GM23338 (cell line): Measurements from ENCODE around the gene CNBD2.

ENCODE experiments used
- CREB1 ChIP-seq: fragments of 250-450 bp; sonication (Bioruptor Pico); IDR thresholded peaks from 2 replicates; pipeline ENCODE4 v1.5.0; 2020; ENCODE audit warnings: low read depth, mild to moderate bottlenecking, moderate library complexity
- EZH2 ChIP-seq: fragments of 200-600 bp; sonication (generic); IDR thresholded peaks from one replicate; pipeline ENCODE4 v1.8.0; 2017; ENCODE audit warnings: antibody characterized with exemption, mild to moderate bottlenecking, low read depth; ENCODE audit not compliant: unreplicated experiment
- EZH2phosphoT487 ChIP-seq: fragments of 200-600 bp; sonication (generic); IDR thresholded peaks from one replicate; pipeline ENCODE4 v1.8.1; 2018; ENCODE audit warnings: antibody characterized with exemption; ENCODE audit not compliant: unreplicated experiment
- JUNB ChIP-seq: IDR thresholded peaks from one replicate; pipeline ENCODE4 v1.6.1; 2016; ENCODE audit warnings: antibody characterized with exemption; ENCODE audit not compliant: unreplicated experiment
- NANOG ChIP-seq: IDR thresholded peaks from 2 replicates; pipeline ENCODE4 v1.6.1; 2016; ENCODE audit warnings: antibody characterized with exemption, borderline replicate concordance
- POLR2AphosphoS5 ChIP-seq: IDR thresholded peaks from 2 replicates; pipeline ENCODE4 v1.6.1; 2016; ENCODE audit warnings: antibody characterized with exemption, low read depth
- STAT1 ChIP-seq: IDR thresholded peaks from one replicate; pipeline ENCODE4 v1.6.1; 2016; ENCODE audit warnings: antibody characterized with exemption; ENCODE audit not compliant: unreplicated experiment
- ZNF114 ChIP-seq: fragments of 250-450 bp; sonication (Bioruptor Pico); IDR thresholded peaks from 2 replicates; pipeline ENCODE4 v1.5.0; 2020; ENCODE audit warnings: mild to moderate bottlenecking, moderate library complexity
- ZNF331 ChIP-seq: fragments of 250-450 bp; sonication (Bioruptor Pico); IDR thresholded peaks from 2 replicates; pipeline ENCODE4 v1.5.0; 2020; ENCODE audit warnings: low read depth, mild to moderate bottlenecking, moderate library complexity
- TF ChIP-seq, protein P1 (sequence below), 2 experiments: fragments of 200-600 bp in 1 of 2; sonication (generic) in 1 of 2; conservative IDR thresholded peaks; 2 replicates each; pipeline versions ENCODE4 v1.5.1 to v1.6.1; 2016 to 2017; ENCODE audit warnings: antibody characterized with exemption in 2 of 2, low read depth in 2 of 2, mild to moderate bottlenecking in 2 of 2, moderate library complexity in 1 of 2
- TF ChIP-seq, protein P2 (sequence below): IDR thresholded peaks from one replicate; pipeline ENCODE4 v1.6.1; 2018; ENCODE audit warnings: antibody characterized with exemption; ENCODE audit not compliant: unreplicated experiment
- TF ChIP-seq, protein P3 (sequence below): IDR thresholded peaks from 2 replicates; pipeline ENCODE4 v1.6.1; 2016; ENCODE audit warnings: antibody characterized with exemption
- TF ChIP-seq, protein P4 (sequence below): fragments of 250-450 bp; sonication (Bioruptor Pico); IDR thresholded peaks from 2 replicates; pipeline ENCODE4 v1.5.0; 2020; ENCODE audit warnings: mild to moderate bottlenecking, moderate library complexity

DNA sequence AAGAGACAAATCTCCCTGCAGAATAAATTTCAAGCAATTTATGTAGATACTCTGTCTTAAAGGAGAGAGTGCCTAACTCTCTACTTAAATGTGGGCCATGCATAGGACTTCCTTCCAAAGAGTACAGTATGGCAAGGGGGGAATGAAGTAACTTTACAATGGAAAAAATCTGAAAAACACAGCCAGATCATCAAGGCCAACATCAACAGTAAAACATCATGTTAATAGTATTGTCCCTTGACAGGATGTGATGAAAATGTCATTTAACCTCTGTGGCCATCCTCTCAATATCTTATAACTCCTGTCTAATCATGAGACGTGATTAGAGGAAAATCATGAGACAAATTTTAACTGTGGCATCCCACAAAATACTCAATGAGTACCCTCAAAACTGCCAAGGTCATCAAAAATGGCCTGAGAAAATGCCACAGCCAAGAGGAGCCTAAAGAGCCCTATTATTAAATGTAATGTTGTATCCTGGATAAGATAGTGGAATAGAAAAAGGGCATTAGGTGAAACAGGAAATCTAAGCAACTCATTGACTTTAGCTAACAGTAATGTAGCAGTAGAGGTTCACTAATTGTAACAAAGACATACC lies 47.5 kb downstream of the CNBD2 start:
- no peak for TF ChIP-seq STAT1
- no peak for TF ChIP-seq POLR2AphosphoS5
- TF ChIP-seq, protein P1, sequence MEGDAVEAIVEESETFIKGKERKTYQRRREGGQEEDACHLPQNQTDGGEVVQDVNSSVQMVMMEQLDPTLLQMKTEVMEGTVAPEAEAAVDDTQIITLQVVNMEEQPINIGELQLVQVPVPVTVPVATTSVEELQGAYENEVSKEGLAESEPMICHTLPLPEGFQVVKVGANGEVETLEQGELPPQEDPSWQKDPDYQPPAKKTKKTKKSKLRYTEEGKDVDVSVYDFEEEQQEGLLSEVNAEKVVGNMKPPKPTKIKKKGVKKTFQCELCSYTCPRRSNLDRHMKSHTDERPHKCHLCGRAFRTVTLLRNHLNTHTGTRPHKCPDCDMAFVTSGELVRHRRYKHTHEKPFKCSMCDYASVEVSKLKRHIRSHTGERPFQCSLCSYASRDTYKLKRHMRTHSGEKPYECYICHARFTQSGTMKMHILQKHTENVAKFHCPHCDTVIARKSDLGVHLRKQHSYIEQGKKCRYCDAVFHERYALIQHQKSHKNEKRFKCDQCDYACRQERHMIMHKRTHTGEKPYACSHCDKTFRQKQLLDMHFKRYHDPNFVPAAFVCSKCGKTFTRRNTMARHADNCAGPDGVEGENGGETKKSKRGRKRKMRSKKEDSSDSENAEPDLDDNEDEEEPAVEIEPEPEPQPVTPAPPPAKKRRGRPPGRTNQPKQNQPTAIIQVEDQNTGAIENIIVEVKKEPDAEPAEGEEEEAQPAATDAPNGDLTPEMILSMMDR (conservative IDR thresholded peaks at IDR 0.05; ENCODE audit: low read depth in 2 of 2) = no peak
- no peak for TF ChIP-seq EZH2phosphoT487
- no peak for TF ChIP-seq CREB1 (CRISPR knock-in tag)
- TF ChIP-seq, protein P2, sequence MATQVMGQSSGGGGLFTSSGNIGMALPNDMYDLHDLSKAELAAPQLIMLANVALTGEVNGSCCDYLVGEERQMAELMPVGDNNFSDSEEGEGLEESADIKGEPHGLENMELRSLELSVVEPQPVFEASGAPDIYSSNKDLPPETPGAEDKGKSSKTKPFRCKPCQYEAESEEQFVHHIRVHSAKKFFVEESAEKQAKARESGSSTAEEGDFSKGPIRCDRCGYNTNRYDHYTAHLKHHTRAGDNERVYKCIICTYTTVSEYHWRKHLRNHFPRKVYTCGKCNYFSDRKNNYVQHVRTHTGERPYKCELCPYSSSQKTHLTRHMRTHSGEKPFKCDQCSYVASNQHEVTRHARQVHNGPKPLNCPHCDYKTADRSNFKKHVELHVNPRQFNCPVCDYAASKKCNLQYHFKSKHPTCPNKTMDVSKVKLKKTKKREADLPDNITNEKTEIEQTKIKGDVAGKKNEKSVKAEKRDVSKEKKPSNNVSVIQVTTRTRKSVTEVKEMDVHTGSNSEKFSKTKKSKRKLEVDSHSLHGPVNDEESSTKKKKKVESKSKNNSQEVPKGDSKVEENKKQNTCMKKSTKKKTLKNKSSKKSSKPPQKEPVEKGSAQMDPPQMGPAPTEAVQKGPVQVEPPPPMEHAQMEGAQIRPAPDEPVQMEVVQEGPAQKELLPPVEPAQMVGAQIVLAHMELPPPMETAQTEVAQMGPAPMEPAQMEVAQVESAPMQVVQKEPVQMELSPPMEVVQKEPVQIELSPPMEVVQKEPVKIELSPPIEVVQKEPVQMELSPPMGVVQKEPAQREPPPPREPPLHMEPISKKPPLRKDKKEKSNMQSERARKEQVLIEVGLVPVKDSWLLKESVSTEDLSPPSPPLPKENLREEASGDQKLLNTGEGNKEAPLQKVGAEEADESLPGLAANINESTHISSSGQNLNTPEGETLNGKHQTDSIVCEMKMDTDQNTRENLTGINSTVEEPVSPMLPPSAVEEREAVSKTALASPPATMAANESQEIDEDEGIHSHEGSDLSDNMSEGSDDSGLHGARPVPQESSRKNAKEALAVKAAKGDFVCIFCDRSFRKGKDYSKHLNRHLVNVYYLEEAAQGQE = no peak
- no peak for TF ChIP-seq EZH2
- TF ChIP-seq ZNF331 (CRISPR knock-in tag) = no peak
- TF ChIP-seq, protein P3, sequence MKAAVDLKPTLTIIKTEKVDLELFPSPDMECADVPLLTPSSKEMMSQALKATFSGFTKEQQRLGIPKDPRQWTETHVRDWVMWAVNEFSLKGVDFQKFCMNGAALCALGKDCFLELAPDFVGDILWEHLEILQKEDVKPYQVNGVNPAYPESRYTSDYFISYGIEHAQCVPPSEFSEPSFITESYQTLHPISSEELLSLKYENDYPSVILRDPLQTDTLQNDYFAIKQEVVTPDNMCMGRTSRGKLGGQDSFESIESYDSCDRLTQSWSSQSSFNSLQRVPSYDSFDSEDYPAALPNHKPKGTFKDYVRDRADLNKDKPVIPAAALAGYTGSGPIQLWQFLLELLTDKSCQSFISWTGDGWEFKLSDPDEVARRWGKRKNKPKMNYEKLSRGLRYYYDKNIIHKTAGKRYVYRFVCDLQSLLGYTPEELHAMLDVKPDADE = no peak
- no peak for TF ChIP-seq JUNB
- no peak for TF ChIP-seq NANOG
- TF ChIP-seq, protein P4, sequence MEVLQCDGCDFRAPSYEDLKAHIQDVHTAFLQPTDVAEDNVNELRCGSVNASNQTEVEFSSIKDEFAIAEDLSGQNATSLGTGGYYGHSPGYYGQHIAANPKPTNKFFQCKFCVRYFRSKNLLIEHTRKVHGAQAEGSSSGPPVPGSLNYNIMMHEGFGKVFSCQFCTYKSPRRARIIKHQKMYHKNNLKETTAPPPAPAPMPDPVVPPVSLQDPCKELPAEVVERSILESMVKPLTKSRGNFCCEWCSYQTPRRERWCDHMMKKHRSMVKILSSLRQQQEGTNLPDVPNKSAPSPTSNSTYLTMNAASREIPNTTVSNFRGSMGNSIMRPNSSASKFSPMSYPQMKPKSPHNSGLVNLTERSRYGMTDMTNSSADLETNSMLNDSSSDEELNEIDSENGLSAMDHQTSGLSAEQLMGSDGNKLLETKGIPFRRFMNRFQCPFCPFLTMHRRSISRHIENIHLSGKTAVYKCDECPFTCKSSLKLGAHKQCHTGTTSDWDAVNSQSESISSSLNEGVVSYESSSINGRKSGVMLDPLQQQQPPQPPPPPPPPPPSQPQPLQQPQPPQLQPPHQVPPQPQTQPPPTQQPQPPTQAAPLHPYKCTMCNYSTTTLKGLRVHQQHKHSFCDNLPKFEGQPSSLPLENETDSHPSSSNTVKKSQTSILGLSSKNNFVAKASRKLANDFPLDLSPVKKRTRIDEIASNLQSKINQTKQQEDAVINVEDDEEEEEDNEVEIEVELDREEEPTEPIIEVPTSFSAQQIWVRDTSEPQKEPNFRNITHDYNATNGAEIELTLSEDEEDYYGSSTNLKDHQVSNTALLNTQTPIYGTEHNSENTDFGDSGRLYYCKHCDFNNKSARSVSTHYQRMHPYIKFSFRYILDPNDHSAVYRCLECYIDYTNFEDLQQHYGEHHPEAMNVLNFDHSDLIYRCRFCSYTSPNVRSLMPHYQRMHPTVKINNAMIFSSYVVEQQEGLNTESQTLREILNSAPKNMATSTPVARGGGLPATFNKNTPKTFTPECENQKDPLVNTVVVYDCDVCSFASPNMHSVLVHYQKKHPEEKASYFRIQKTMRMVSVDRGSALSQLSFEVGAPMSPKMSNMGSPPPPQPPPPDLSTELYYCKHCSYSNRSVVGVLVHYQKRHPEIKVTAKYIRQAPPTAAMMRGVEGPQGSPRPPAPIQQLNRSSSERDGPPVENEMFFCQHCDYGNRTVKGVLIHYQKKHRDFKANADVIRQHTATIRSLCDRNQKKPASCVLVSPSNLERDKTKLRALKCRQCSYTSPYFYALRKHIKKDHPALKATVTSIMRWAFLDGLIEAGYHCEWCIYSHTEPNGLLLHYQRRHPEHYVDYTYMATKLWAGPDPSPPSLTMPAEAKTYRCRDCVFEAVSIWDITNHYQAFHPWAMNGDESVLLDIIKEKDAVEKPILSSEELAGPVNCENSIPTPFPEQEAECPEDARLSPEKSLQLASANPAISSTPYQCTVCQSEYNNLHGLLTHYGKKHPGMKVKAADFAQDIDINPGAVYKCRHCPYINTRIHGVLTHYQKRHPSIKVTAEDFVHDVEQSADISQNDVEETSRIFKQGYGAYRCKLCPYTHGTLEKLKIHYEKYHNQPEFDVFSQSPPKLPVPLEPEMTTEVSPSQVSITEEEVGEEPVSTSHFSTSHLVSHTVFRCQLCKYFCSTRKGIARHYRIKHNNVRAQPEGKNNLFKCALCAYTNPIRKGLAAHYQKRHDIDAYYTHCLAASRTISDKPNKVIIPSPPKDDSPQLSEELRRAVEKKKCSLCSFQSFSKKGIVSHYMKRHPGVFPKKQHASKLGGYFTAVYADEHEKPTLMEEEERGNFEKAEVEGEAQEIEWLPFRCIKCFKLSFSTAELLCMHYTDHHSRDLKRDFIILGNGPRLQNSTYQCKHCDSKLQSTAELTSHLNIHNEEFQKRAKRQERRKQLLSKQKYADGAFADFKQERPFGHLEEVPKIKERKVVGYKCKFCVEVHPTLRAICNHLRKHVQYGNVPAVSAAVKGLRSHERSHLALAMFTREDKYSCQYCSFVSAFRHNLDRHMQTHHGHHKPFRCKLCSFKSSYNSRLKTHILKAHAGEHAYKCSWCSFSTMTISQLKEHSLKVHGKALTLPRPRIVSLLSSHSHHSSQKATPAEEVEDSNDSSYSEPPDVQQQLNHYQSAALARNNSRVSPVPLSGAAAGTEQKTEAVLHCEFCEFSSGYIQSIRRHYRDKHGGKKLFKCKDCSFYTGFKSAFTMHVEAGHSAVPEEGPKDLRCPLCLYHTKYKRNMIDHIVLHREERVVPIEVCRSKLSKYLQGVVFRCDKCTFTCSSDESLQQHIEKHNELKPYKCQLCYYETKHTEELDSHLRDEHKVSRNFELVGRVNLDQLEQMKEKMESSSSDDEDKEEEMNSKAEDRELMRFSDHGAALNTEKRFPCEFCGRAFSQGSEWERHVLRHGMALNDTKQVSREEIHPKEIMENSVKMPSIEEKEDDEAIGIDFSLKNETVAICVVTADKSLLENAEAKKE (CRISPR knock-in tag) = no peak
- TF ChIP-seq ZNF114 (CRISPR knock-in tag) = no peak
